ENCODE data around the gene MTMR3.

MTMR3 gene

GRCh38 chr22:29936186-29936585, 53.2 kb downstream of the MTMR3 start:
- no peak overlapping the region for H3K27ac ChIP-seq (ENCODE audit: insufficient read depth, low read depth, low read length, poor library complexity, severe bottlenecking)
- 100% methylated on average over 1 of the region's 1 CpG for WGBS, 2 experiments
- no peaks in the 10 kb centered on the region for H3K27me3 ChIP-seq (ENCODE audit: control insufficient read depth, insufficient read depth, low read length, poor library complexity, severe bottlenecking)
- no peak overlapping the region for H3K4me3 ChIP-seq (ENCODE audit: insufficient read depth, low read depth, low read length)
- H3K9me3 ChIP-seq (ENCODE audit: control insufficient read depth, low read length): no peaks in the 10 kb centered on the region
- H3K36me3 ChIP-seq (ENCODE audit: control insufficient read depth, insufficient read depth, low read length): no peaks in the 10 kb centered on the region
- no peaks in the 10 kb centered on the region for H3K4me1 ChIP-seq (ENCODE audit: control insufficient read depth, insufficient read depth, low read length)

- no peak overlapping the region for H3K27ac ChIP-seq (ENCODE audit: insufficient read depth, low read depth, low read length, poor library complexity, severe bottlenecking)
- H3K4me3 ChIP-seq (ENCODE audit: insufficient read depth, low read depth, low read length): no peak overlapping the region
- no peaks in the 10 kb centered on the region for H3K27me3 ChIP-seq (ENCODE audit: control insufficient read depth, insufficient read depth, low read length, poor library complexity, severe bottlenecking)
- H3K9me3 ChIP-seq (ENCODE audit: control insufficient read depth, low read length): no peaks in the 10 kb centered on the region
- no peaks in the 10 kb centered on the region for H3K36me3 ChIP-seq (ENCODE audit: control insufficient read depth, insufficient read depth, low read length)
- 94 to 96% methylated on average over 6 to 7 of the region's 7 CpGs for WGBS, 2 experiments
- no peaks in the 10 kb centered on the region for H3K4me1 ChIP-seq (ENCODE audit: control insufficient read depth, insufficient read depth, low read length)
These were observed 55.1 kb downstream of the MTMR3 start for GRCh38 chr22:29937940-29938693.

- WGBS, 2 experiments: 93 to 100% methylated on average over 2 of the region's 2 CpGs
- no peaks in the 10 kb centered on the region for H3K27me3 ChIP-seq (ENCODE audit: control insufficient read depth, insufficient read depth, low read length, poor library complexity, severe bottlenecking)
- H3K9me3 ChIP-seq (ENCODE audit: control insufficient read depth, low read length): no peaks in the 10 kb centered on the region
- no peaks in the 10 kb centered on the region for H3K4me1 ChIP-seq (ENCODE audit: control insufficient read depth, insufficient read depth, low read length)
- no peaks in the 10 kb centered on the region for H3K36me3 ChIP-seq (ENCODE audit: control insufficient read depth, insufficient read depth, low read length)
- no peak overlapping the region for H3K4me3 ChIP-seq (ENCODE audit: insufficient read depth, low read depth, low read length)
- H3K27ac ChIP-seq (ENCODE audit: insufficient read depth, low read depth, low read length, poor library complexity, severe bottlenecking): no peak overlapping the region
These were observed 57.6 kb downstream of the MTMR3 start for GRCh38 chr22:29940526-29940925.

- Histone ChIP-seq H3K9me3 (ENCODE audit: control insufficient read depth, low read length) (no peaks in the 10 kb centered on the region), H3K36me3 (ENCODE audit: control insufficient read depth, insufficient read depth, low read length) (no peaks in the 10 kb centered on the region), H3K4me1 (ENCODE audit: control insufficient read depth, insufficient read depth, low read length) (no peaks in the 10 kb centered on the region), H3K27ac (ENCODE audit: insufficient read depth, low read depth, low read length, poor library complexity, severe bottlenecking) (no peak overlapping the region), H3K4me3 (ENCODE audit: insufficient read depth, low read depth, low read length) (no peak overlapping the region), H3K27me3 (ENCODE audit: control insufficient read depth, insufficient read depth, low read length, poor library complexity, severe bottlenecking) (no peaks in the 10 kb centered on the region)
- WGBS, 2 experiments: 100% methylated on average over 1 of the region's 2 CpGs
These were observed 61.4 kb downstream of the MTMR3 start for GRCh38 chr22:29944339-29944738.

- no peaks in the 10 kb centered on the region for H3K9me3 ChIP-seq (ENCODE audit: control insufficient read depth, low read length)
- H3K4me1 ChIP-seq (ENCODE audit: control insufficient read depth, insufficient read depth, low read length): no peaks in the 10 kb centered on the region
- H3K27me3 ChIP-seq (ENCODE audit: control insufficient read depth, insufficient read depth, low read length, poor library complexity, severe bottlenecking): no peaks in the 10 kb centered on the region
- H3K27ac ChIP-seq (ENCODE audit: insufficient read depth, low read depth, low read length, poor library complexity, severe bottlenecking): no peak overlapping the region
- 83 to 92% methylated on average over 3 of the region's 3 CpGs for WGBS, 2 experiments
- no peaks in the 10 kb centered on the region for H3K36me3 ChIP-seq (ENCODE audit: control insufficient read depth, insufficient read depth, low read length)
- no peak overlapping the region for H3K4me3 ChIP-seq (ENCODE audit: insufficient read depth, low read depth, low read length)
These were observed 62.5 kb downstream of the MTMR3 start for GRCh38 chr22:29945435-29945834.

- no peak overlapping the region for H3K4me3 ChIP-seq (ENCODE audit: insufficient read depth, low read depth, low read length)
- no peaks in the 10 kb centered on the region for H3K9me3 ChIP-seq (ENCODE audit: control insufficient read depth, low read length)
- H3K36me3 ChIP-seq (ENCODE audit: control insufficient read depth, insufficient read depth, low read length): no peaks in the 10 kb centered on the region
- no peak overlapping the region for H3K27ac ChIP-seq (ENCODE audit: insufficient read depth, low read depth, low read length, poor library complexity, severe bottlenecking)
- 69 to 87% methylated on average over 2 of the region's 2 CpGs for WGBS, 2 experiments
- no peaks in the 10 kb centered on the region for H3K27me3 ChIP-seq (ENCODE audit: control insufficient read depth, insufficient read depth, low read length, poor library complexity, severe bottlenecking)
- no peaks in the 10 kb centered on the region for H3K4me1 ChIP-seq (ENCODE audit: control insufficient read depth, insufficient read depth, low read length)
These were observed 63.2 kb downstream of the MTMR3 start for GRCh38 chr22:29946220-29946619.

- WGBS, 2 experiments: 43 to 81% methylated on average over 2 to 4 of the region's 4 CpGs
- H3K27ac ChIP-seq (ENCODE audit: insufficient read depth, low read depth, low read length, poor library complexity, severe bottlenecking): no peak overlapping the region
These were observed 64.7 kb downstream of the MTMR3 start for GRCh38 chr22:29947410-29948384.

GRCh38 chr22:29948385-29948769, 65.4 kb downstream of the MTMR3 start:
- Histone ChIP-seq H3K36me3 (ENCODE audit: control insufficient read depth, insufficient read depth, low read length) (no peaks in the 10 kb centered on the region), H3K27ac (ENCODE audit: insufficient read depth, low read depth, low read length, poor library complexity, severe bottlenecking) (no peak overlapping the region), H3K9me3 (ENCODE audit: control insufficient read depth, low read length) (no peaks in the 10 kb centered on the region), H3K4me1 (ENCODE audit: control insufficient read depth, insufficient read depth, low read length) (no peaks in the 10 kb centered on the region), H3K4me3 (ENCODE audit: insufficient read depth, low read depth, low read length) (no peak overlapping the region), H3K27me3 (ENCODE audit: control insufficient read depth, insufficient read depth, low read length, poor library complexity, severe bottlenecking) (no peaks in the 10 kb centered on the region)
- WGBS, 2 experiments: 91 to 100% methylated on average over 1 of the region's 1 CpG

More at GRCh38 chr22:29947410-29948384, 64.7 kb downstream of the MTMR3 start:
- H3K27me3 ChIP-seq (ENCODE audit: control insufficient read depth, insufficient read depth, low read length, poor library complexity, severe bottlenecking): no peaks in the 10 kb centered on the region
- no peaks in the 10 kb centered on the region for H3K4me1 ChIP-seq (ENCODE audit: control insufficient read depth, insufficient read depth, low read length)
- no peaks in the 10 kb centered on the region for H3K9me3 ChIP-seq (ENCODE audit: control insufficient read depth, low read length)
- no peak overlapping the region for H3K4me3 ChIP-seq (ENCODE audit: insufficient read depth, low read depth, low read length)
- no peaks in the 10 kb centered on the region for H3K36me3 ChIP-seq (ENCODE audit: control insufficient read depth, insufficient read depth, low read length)

GRCh38 chr22:29949872-29950271, 66.9 kb downstream of the MTMR3 start:
- Histone ChIP-seq H3K27me3 (ENCODE audit: control insufficient read depth, insufficient read depth, low read length, poor library complexity, severe bottlenecking) (no peaks in the 10 kb centered on the region), H3K36me3 (ENCODE audit: control insufficient read depth, insufficient read depth, low read length) (no peaks in the 10 kb centered on the region), H3K9me3 (ENCODE audit: control insufficient read depth, low read length) (no peaks in the 10 kb centered on the region), H3K4me3 (ENCODE audit: insufficient read depth, low read depth, low read length) (no peak overlapping the region), H3K4me1 (ENCODE audit: control insufficient read depth, insufficient read depth, low read length) (no peaks in the 10 kb centered on the region), H3K27ac (ENCODE audit: insufficient read depth, low read depth, low read length, poor library complexity, severe bottlenecking) (peak overlapping the region; percentile 8)
- whole genome bisulfite sequencing, 2 experiments: 91 to 94% methylated on average over 3 of the region's 3 CpGs

GRCh38 chr22:29951791-29952413, 68.9 kb downstream of the MTMR3 start:
- Histone ChIP-seq H3K9me3 (ENCODE audit: control insufficient read depth, low read length) (no peaks in the 10 kb centered on the region), H3K4me3 (ENCODE audit: insufficient read depth, low read depth, low read length) (no peak overlapping the region), H3K27me3 (ENCODE audit: control insufficient read depth, insufficient read depth, low read length, poor library complexity, severe bottlenecking) (no peaks in the 10 kb centered on the region), H3K4me1 (ENCODE audit: control insufficient read depth, insufficient read depth, low read length) (no peaks in the 10 kb centered on the region), H3K36me3 (ENCODE audit: control insufficient read depth, insufficient read depth, low read length) (no peaks in the 10 kb centered on the region), H3K27ac (ENCODE audit: insufficient read depth, low read depth, low read length, poor library complexity, severe bottlenecking) (no peak overlapping the region)
- WGBS, 2 experiments: 88 to 89% methylated on average over 8 of the region's 8 CpGs
